SU-DHL-6 (cell line): ENCODE measurements around the gene EFEMP1.

Source experiments
- CTCF ChIP-seq: fragments of 200-600 bp; sonication (generic); IDR thresholded peaks from one replicate; pipeline ENCODE4 v1.5.1; 2017; ENCODE audit warnings: antibody characterized with exemption, mild to moderate bottlenecking, low read length, moderate library complexity; ENCODE audit not compliant: insufficient read depth, poor library complexity, severe bottlenecking
- EZH2phosphoT487 ChIP-seq: fragments of 200-600 bp; sonication (generic), shearing (Covaris generic); conservative IDR thresholded peaks from 2 replicates; pipeline ENCODE4 v1.6.1; 2018; ENCODE audit warnings: mild to moderate bottlenecking, antibody characterized with exemption, low read length, moderate library complexity, mixed read lengths

- no peak for TF ChIP-seq CTCF
- TF ChIP-seq EZH2phosphoT487 = no peak
These were observed 3.4 kb upstream of the EFEMP1 start for GRCh38 chr2:55926974-55927373.
